Measurements from ENCODE around the gene CACNB3.
A peak's percentile ranks its signal among the peaks of the same experiment; 100 is the strongest.
"Not testable (repeated sequence)": the region's sequence is repeated elsewhere in the genome, so short reads cannot be mapped to it uniquely, and the experiment has no call there.

CACNB3 gene

GRCh38 chr12:48866052-48866711 is 47.9 kb downstream of the CACNB3 start:
- Mint-ChIP-seq H3K36me3 (ENCODE audit: low read depth) (no peaks in the 10 kb centered on the region), H3K4me3 (peak overlapping the region; percentile 85), H3K9me3 (no peaks in the 10 kb centered on the region), H3K27ac (peak overlapping the region; percentile 59), H3K27me3 (peaks cover 28% of the 10 kb centered on the region), H3K4me1 (peaks cover 24% of the 10 kb centered on the region)
- ATAC-seq (peak; percentile 63), DNase-seq (no peak)

GRCh38 chr12:48868451-48868850 is 50.2 kb downstream of the CACNB3 start:
- no peak overlapping the region for H3K27ac Mint-ChIP-seq
- H3K4me1 Mint-ChIP-seq, result peaks cover 24% of the 10 kb centered on the region
- ATAC-seq (no peak), DNase-seq (no peak)
- no peaks in the 10 kb centered on the region for H3K9me3 Mint-ChIP-seq
- no peaks in the 10 kb centered on the region for H3K36me3 Mint-ChIP-seq (ENCODE audit: low read depth)
- H3K27me3 Mint-ChIP-seq, result peaks cover 17% of the 10 kb centered on the region
- H3K4me3 Mint-ChIP-seq, result no peak overlapping the region

DNA sequence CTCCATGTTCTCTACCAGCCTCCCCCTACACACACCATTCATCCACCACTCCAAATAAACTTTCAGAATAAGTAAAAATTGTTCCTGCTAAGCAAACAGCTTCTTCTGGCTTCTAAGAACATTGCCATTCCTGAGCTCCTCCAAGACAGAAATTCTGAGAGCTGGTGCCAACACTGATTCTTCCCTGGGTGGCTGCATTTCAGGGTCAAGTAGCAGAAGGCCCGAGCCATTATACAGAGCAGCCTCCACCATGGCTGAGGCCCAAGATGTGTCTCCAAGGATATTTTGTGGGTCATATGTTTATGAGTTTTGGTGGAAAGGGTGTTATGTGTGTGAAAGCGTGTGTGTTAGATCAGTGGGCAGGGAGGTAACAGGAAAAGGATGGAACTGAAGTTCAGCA is 50.9 kb downstream of the CACNB3 start:
- no peaks in the 10 kb centered on the region for H3K36me3 Mint-ChIP-seq (ENCODE audit: low read depth)

GRCh38 chr12:48873096-48873495 is 54.8 kb downstream of the CACNB3 start:
- DNase-seq, result no peak
- Mint-ChIP-seq H3K4me1 (no peaks in the 10 kb centered on the region), H3K9me3 (no peaks in the 10 kb centered on the region), H3K27me3 (peaks cover 2% of the 10 kb centered on the region), H3K27ac (no peak overlapping the region), H3K4me3 (no peak overlapping the region), H3K36me3 (ENCODE audit: low read depth) (no peaks in the 10 kb centered on the region)
- ATAC-seq, result no peak

More for the DNA sequence above, 50.9 kb downstream of the CACNB3 start:
- no peak overlapping the region for H3K27ac Mint-ChIP-seq
- no peak overlapping the region for H3K4me3 Mint-ChIP-seq
- H3K9me3 Mint-ChIP-seq, result no peaks in the 10 kb centered on the region
- peaks cover 20% of the 10 kb centered on the region for H3K4me1 Mint-ChIP-seq
- DNase-seq (no peak), ATAC-seq (no peak)
- peaks cover 11% of the 10 kb centered on the region for H3K27me3 Mint-ChIP-seq

- not testable (repeated sequence) for H3K9me3 Mint-ChIP-seq; H3K4me1 Mint-ChIP-seq; ATAC-seq; H3K27me3 Mint-ChIP-seq; H3K36me3 Mint-ChIP-seq (ENCODE audit: low read depth); H3K4me3 Mint-ChIP-seq; H3K27ac Mint-ChIP-seq; DNase-seq
Measured at GRCh38 chr12:48873534-48873933, 55.2 kb downstream of the CACNB3 start.

DNA sequence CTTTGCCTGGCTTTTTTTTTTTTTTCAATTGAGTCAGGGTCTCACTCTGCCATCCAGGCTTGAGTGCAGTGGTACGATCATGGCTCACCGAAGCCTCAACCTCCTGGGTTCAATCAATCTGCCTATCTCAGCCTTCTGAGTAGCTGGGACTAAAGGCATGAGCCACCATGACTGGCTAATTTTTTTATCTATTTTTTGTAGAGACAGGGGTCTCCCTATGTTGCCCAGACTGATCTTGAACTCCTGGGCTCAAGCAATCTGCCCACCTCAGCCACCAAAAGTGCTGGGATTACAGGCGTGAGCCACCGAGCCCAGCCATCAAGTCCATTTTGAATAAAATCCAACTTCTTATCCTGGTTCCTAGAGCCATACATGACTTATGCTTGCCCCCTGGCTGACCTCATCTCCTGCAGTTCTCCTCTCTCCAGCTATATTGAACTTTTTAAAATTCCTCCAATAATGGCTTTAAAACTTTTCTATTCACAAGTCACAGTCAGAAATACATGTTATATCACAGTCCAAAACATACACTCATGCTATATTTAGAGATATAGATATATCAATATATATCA is 57.7 kb downstream of the CACNB3 start:
- no peak overlapping the region for H3K4me3 Mint-ChIP-seq
- peaks cover 14% of the 10 kb centered on the region for H3K27me3 Mint-ChIP-seq
- no peaks in the 10 kb centered on the region for H3K36me3 Mint-ChIP-seq (ENCODE audit: low read depth)
- ATAC-seq, result no peak
- H3K9me3 Mint-ChIP-seq, result no peaks in the 10 kb centered on the region
- no peak overlapping the region for H3K27ac Mint-ChIP-seq
- DNase-seq, result no peak
- H3K4me1 Mint-ChIP-seq, result no peaks in the 10 kb centered on the region

Measured in activated naive CD8-positive, alpha-beta T cell treated with anti-CD3 and anti-CD28 coated beads, Interleukin-2, amount 50 U/mL, for 24 hours (primary cell).